HG02798 (cell line): ENCODE data around the gene ABHD15.
"Not testable (repeated sequence)": the region's sequence is repeated elsewhere in the genome, so short reads cannot be mapped to it uniquely, and the experiment has no call there.

Experiments used
- ATAC-seq: cut with Tn5 transposase; IDR thresholded peaks from one replicate; pipeline ENCODE4 v1.9.1; 2021; ENCODE audit warnings: mild to moderate bottlenecking; ENCODE audit not compliant: unreplicated experiment, poor library complexity

ABHD15 gene

DNA sequence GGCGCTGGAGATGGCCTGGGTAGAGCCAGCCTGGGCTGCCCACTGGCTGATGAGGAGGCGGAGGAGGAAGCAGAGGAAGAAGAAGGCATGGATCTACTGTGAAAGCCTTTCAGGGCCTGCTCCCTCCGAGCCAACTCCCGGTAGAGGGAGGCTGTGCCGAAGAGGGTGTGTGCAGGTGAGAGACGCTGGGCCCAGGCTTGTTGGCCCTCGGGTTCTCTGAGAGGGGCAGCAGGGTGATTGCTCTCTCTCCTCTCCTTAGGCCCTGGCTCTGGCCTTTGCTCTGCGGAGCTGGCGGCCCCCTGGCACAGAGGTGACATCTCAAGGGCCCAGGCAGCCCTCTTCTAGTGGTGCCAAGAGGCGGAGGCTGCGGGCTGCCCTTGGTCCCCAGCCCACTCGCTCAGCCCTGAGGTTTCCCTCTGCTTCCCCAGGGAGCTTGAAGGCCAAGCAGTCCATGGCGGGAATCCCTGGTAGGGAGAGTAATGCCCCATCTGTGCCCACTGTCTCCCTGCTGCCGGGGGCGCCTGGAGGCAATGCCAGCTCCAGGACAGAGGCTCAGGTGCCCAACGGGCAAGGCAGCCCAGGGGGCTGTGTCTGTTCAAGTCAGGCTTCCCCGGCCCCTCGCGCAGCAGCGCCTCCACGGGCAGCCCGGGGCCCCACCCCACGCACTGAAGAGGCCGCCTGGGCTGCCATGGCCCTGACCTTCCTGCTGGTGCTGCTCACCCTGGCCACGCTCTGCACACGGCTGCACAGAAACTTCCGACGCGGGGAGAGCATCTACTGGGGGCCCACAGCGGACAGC, 5.2 kb upstream of the ABHD15 start:
- ATAC-seq, result no peak

DNA sequence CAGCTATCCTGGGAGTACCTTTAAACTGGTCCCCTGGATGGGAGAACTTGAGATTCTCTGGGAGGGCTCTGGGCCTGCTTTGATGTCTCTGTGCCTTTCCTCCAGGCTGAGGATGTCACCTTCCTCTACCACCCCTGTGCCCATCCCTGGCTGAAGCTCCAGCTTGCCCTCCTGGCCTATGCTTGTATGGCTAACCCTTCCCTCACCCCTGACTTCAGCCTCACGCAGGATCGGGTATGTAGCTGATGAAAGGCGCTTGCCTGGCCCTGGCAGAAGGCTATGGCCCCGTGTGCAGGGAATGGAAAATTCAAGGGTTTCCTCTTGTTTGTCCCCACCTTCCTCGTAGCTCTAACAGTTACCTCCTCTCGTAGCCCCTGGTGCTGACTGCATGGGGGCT, 4.6 kb upstream of the ABHD15 start:
- no peak for ATAC-seq

- no peak for ATAC-seq
Measured at GRCh38 chr17:29570521-29570920, 3.7 kb upstream of the ABHD15 start.

GRCh38 chr17:29569245-29569950, 2.6 kb upstream of the ABHD15 start:
- no peak for ATAC-seq

DNA sequence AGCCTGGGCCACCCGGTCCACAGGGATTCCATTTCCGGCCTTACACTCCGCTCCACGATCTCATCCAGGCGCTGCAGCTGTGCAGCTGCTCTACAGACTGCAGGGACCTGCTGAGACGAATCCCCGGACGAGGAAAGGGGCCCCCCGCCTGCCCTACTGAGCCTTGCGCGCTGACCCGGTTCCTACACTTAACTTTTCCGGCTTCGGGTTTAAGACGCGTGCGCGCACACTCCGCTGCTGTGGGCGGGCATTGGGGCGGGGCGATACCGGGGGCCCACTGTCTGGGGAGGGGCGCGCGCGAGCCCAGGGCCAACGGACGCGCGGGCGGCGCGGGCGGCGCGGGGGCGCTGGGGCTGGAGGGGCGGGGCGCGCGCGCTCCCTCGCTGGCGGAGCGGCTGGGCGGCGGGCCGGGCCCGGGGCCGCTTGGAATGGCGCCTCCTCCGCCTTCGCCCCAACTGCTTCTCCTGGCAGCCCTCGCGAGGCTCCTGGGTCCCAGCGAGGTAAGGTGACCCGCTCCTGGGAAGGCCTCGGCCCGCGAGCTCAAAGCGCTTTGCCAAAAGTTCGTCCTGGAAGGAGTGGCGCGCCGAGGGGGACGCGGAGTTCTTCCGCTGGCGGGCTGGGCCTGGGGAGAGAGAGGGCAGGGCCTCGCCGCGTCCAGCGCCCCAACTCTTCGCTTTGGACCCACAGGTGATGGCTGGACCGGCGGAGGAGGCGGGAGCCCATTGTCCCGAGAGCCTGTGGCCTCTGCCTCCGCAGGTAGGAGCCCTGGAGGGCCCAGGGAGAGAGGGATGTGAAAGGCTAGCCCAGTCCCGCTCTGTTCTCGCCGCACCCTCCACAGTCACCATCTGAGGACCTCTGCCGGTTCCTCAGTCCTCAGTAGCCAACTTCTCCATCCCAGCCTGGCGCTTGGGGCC, 1.8 kb upstream of the ABHD15 start, which contains the start of gene TP53I13:
Gene TP53I13 (plus strand): TSS at position 371 of the 914 bp plus-strand sequence. CDS start 58 bp downstream, at position 429.
- ATAC-seq, result peak; percentile 51

DNA sequence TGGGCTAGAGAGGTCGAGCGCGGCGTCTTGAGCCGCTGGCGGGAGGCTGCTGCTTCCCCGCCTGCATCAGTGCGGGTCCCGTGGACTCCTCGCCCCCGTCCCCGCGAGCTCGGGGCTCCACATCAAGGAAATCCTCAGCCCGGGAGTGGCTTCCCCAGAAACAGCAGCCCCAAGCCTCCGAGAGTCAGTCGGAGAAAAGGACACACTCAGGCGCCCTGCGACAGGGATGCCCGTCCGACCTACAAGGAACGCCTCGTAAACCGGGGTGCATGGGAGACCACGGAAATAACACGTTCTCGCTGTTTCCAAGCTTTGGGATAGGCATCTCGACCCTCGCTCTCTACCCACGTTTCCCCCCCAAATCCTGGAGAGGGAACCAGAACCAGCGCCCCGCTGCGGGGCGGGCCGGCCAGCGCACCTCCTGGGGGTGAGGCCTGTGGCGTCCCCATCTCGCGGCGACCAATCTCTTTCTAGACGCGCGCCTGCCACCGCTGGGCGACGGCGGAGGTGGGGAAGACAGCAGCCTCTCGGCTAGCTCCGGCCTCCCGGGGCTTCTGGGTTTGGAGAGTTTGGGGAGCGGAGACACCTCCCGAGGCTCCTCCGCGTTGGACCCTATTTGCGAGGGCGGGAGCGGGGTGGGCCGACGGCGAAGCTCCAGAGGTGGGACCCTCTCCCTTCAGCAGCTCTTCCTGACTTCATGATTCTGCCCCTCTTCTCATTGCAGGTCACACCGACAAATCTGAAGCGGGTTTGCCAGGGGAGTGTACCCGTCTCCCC, 905 bp upstream of the ABHD15 start:
- peak; percentile 43 for ATAC-seq

DNA sequence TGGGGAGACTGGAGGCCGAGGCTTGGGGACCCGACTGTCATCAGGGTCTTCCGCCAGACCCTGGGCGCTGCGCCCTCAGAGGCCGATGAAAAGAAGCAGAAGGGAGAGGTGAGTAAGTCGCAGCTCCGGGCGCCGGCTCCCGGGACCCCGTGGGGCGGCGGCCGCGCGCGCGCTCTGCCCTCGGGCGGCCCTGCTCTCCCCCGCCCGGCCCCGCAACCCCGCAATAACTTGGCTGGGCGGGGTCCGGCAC, 392 bp upstream of the ABHD15 start:
- ATAC-seq, result peak; percentile 8

DNA sequence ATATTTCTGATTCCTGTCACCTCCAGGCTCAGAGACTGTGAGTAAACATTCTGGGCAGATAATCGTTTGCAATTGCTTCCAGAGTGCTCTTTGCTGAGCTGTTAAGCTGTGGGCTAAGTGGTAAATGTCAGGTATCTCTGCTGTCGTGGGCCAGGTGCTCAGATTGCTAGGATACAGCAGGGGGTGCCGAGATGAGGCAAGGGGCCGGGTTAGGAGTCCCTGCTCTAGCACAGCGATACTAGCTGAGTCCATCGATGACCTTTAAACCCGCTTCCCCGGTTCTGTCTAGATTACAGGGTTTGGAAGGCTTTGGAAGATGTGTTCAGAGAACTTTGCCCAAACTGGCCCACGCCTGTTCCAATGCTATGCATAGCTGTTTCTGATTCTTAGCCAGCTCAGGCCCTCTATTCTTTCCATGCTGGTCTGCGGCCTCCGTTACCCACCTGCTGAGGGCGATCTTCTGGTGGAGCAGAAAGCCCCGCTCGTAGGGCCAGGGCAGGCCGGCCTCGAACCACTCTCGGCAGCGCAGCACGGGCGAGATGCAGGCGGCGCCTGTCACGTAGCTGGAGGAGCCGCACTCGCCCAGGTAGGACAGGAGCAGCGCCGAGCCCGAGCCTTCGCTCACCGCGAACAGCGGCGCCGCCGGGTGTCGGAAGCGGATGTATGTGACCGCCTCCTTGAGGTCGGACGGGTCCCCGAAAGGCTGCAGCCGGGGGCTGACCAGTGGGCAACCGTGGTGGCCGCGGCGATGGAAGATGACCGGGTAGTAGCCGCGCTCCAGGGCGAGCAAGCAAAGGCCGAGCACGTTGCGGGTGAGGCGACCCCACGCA, 979 bp downstream of the ABHD15 start:
- ATAC-seq, result peak; percentile 18

GRCh38 chr17:29563816-29564215, 3.0 kb downstream of the ABHD15 start:
- ATAC-seq, result no peak

DNA sequence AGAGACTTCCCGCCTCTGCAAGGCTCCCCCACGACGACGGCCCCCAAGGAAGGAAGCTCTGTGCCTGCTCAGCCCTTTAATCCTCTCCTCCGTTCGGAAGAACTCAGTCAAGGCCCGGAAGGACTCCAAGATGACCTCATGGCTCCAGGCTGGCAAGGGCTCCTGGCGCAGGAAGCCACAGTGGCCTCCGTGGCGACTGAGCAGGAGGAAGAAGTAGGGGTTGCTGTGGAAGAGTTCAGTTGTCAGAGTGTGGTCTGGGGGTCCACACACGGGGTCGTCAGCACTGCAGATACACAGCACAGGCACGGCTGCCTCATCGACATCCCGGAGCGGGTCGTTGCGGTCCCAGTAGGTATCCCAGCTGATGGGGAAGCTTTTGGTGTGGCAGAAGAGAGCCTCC, 4.2 kb downstream of the ABHD15 start:
- ATAC-seq, result no peak

GRCh38 chr17:29561554-29562517, 5.0 kb downstream of the ABHD15 start:
- ATAC-seq, result no peak

DNA sequence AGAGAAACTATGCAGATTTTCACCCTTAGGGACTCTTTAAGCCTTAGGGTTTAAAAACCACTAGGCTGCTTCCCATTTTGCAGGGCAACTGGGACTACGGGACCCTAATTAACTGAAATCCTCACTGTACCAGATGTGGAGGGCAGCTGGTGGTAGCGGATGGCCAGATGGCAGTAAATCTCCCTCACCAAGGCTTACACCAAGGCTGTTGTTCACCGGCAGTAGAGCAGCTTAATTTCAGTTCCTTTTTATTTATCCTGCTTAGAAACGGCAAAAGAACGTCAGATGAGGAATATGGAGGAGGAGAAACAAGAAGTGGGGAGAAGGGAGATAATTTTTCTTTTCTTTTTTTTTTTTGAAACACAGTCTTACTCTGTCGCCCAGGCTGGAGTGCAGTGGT, 6.5 kb downstream of the ABHD15 start:
- ATAC-seq, result no peak

- ATAC-seq, result no peak
Measured at GRCh38 chr17:29559640-29560039, 7.2 kb downstream of the ABHD15 start.

GRCh38 chr17:29558139-29558538, 8.7 kb downstream of the ABHD15 start:
- ATAC-seq, result not testable (repeated sequence)

DNA sequence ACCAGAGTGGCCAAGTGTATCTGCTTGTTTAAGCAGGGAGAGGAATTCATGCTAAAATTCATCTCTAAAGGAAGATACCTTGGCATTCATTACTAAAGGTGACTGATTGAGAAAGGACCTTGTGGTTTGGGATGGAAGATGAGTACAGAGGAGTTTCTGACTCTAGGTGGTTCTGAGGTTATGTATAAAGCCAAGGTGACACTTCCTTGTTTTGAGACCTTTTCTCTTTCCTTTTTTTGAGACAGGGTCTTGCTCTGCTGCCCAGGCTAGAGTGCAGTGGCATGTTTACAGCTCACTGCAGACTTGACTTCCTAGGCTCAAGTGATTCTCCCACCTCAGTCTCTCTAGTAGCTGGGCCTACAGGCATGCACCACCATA, 9.1 kb downstream of the ABHD15 start:
- no peak for ATAC-seq

GRCh38 chr17:29557085-29557738, 9.6 kb downstream of the ABHD15 start:
- no peak for ATAC-seq

DNA sequence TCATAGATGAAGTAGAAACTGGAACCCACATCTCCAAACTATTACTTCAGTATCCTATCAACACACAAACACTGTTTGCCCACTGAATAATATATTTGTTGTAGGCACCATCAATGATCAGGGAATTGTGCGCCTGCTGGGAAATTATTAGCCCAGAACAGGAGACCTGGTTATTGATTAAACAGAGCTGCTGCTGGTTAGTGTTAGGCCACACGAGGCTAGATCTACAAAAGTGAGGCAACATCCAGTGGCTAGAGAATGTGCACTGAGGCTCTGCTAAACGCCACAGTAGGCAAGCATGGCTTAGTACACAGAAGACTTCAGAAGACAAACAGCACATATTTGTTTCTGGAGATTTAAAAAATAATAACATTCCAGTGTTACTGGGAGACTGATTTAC, 11.0 kb downstream of the ABHD15 start:
- ATAC-seq, result no peak
